HG02763 (cell line): ENCODE results near the gene MBD5.

Experiments
- ATAC-seq: cut with Tn5 transposase; IDR thresholded peaks from one replicate; pipeline ENCODE4 v1.9.1; 2021; ENCODE audit warnings: mild to moderate bottlenecking, moderate library complexity; ENCODE audit not compliant: unreplicated experiment

MBD5 gene

GRCh38 chr2:148517296-148517695 lies 496.4 kb downstream of the MBD5 start:
- no peak for ATAC-seq

GRCh38 chr2:148517822-148518221 lies 496.9 kb downstream of the MBD5 start:
- no peak for ATAC-seq

- ATAC-seq: no peak
These were observed 498.1 kb downstream of the MBD5 start for GRCh38 chr2:148519013-148519412.

GRCh38 chr2:148521181-148521580 lies 500.3 kb downstream of the MBD5 start:
- ATAC-seq: no peak

GRCh38 chr2:148523315-148523714 lies 502.4 kb downstream of the MBD5 start:
- ATAC-seq: no peak

GRCh38 chr2:148524519-148524919 lies 503.6 kb downstream of the MBD5 start:
- ATAC-seq: no peak

GRCh38 chr2:148525130-148525529 lies 504.2 kb downstream of the MBD5 start:
- ATAC-seq: no peak

- ATAC-seq: no peak
These were observed 505.8 kb downstream of the MBD5 start for GRCh38 chr2:148526509-148527346.

- no peak for ATAC-seq
These were observed 506.8 kb downstream of the MBD5 start for GRCh38 chr2:148527488-148528340.

- no peak for ATAC-seq
These were observed 507.6 kb downstream of the MBD5 start for GRCh38 chr2:148528356-148529064.

GRCh38 chr2:148529745-148530144 lies 508.9 kb downstream of the MBD5 start:
- ATAC-seq: no peak

GRCh38 chr2:148530350-148530749 lies 509.5 kb downstream of the MBD5 start:
- ATAC-seq: no peak

GRCh38 chr2:148531235-148531634 lies 510.3 kb downstream of the MBD5 start:
- no peak for ATAC-seq

- ATAC-seq: no peak
These were observed 511.0 kb downstream of the MBD5 start for GRCh38 chr2:148531669-148532428.

GRCh38 chr2:148533004-148533403 lies 512.1 kb downstream of the MBD5 start:
- no peak for ATAC-seq

- no peak for ATAC-seq
These were observed 512.8 kb downstream of the MBD5 start for GRCh38 chr2:148533685-148534084.

GRCh38 chr2:148534416-148535204 lies 513.7 kb downstream of the MBD5 start:
- no peak for ATAC-seq

GRCh38 chr2:148538375-148538774 lies 517.5 kb downstream of the MBD5 start:
- ATAC-seq: no peak

- no peak for ATAC-seq
These were observed 519.1 kb downstream of the MBD5 start for GRCh38 chr2:148540022-148540421.

- no peak for ATAC-seq
These were observed 520.9 kb downstream of the MBD5 start for GRCh38 chr2:148541792-148542191.
